NCI-H1436 (cell line): Measurements from ENCODE around the gene TMPRSS6.

Experiments
- DNase-seq: peaks from one replicate; lab custom pipeline; 2025; lab: John Stamatoyannopoulos, UW

The TMPRSS6 gene

DNA sequence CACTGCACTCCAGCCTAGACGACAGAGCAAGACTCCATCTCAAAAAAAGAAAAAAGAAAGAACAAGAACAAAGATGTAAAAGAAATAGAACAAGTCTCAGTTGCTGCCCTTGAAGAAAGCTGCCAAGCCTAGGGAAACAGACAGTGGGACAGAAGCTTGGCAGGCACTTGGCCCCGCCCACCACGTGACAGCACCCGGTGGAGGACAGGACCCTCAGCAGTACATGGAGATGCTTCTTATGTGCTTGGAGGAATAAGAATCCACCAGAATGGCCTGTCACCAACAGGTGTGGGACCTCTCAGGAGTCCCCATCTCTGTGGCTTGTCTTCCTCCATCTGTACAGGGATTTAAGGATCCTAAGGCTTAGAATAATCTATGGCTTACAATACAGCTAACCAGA, 7.6 kb upstream of the TMPRSS6 start:
- DNase-seq: no peak

DNA sequence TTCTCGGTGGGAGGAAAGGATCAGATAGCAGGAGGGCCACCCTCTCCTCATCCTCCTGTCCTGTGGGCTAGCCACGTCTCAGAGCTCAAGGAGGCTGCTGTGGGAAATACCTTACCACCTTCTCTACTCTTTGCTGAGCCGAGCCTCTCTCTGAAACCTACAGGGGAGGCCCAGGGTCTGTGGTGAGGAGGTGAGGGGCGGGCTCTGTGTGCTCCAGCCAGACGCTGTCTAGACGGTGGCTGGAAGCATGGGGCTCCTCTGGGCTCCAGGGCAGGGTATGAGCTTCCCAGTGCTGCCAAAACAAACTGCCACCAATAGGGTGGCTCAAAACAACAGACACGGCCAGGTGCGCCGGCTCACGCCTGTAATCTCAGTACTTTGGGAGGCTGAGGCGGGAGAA, 5.5 kb upstream of the TMPRSS6 start:
- no peak for DNase-seq

DNA sequence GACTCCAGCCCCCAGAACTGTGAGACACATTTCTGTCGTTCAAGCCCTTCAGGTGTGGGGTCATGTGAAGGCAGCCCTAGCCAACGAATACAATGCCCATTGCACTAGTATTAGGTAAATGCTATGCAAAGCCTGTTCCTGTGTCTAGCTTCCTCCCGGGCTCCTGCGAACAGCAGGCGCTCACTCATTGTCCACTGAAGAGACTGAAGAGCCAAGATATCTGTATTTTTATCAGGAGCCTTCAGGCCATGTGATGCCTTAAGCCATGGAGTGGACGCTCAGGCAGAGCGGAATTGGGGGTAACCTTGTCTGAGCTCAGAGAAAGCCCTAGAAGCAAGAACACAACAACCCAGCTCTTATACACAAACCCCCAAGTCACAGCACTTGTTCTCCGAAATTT, 4.2 kb upstream of the TMPRSS6 start:
- DNase-seq: no peak

DNA sequence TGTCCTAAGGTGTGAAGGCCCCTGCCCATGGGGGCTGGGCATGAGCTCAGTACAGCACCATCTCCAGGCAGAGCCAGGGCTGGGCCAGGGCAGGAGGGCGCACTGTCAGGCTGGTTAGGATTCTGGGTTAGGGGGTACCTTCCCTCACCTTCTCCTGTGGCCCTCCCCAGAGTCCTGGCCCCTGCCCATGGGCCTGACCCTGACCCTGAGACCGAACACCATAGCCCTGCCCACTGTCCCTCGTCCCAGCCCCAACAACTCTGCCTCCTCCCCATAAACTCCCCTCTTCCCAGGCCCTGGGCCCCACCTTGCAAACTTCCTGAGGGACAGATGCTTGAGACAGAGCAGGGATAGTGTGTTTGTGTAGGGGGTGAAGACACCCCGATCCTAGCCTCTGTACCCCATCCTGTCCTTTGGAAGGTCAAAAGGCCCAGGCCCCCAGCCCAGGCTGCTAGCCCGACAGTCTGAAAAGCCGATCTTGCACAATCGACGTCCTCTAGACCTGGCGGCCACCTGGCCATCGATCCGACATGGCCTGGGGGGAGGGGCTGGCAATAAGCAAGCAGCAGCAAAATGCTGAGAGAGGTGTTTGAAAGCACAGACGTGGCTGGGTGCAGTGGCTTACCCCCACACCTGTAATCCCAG, 2.7 kb upstream of the TMPRSS6 start:
- DNase-seq: no peak

DNA sequence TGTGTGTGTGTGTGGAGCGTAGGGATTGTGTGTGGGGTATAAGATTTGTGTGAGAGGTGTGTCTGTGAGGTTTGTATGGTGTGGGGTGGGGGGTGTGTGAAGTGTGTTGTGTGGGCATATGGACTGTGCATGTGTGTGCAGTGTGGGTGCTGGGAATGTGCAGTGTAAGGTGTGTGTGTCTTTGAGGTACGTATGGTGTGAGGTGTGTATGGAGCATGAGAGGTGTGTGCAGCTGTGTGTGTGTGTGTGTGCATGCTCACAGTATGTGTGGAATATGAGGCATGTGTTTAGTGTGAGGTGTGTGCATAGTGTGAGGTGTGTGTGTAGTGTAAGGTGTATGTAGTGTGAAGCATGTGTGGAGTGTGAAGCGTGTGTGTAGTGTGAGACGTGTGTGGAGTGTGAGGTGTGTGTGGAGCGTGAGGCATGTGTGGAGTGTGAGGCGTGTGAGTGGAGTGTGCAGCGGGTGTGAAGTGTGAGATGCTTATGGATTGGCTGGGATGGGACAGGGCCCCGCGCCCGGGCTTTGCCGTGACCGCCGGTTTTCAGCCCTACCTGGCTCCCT, 1.7 kb upstream of the TMPRSS6 start:
- no peak for DNase-seq

DNA sequence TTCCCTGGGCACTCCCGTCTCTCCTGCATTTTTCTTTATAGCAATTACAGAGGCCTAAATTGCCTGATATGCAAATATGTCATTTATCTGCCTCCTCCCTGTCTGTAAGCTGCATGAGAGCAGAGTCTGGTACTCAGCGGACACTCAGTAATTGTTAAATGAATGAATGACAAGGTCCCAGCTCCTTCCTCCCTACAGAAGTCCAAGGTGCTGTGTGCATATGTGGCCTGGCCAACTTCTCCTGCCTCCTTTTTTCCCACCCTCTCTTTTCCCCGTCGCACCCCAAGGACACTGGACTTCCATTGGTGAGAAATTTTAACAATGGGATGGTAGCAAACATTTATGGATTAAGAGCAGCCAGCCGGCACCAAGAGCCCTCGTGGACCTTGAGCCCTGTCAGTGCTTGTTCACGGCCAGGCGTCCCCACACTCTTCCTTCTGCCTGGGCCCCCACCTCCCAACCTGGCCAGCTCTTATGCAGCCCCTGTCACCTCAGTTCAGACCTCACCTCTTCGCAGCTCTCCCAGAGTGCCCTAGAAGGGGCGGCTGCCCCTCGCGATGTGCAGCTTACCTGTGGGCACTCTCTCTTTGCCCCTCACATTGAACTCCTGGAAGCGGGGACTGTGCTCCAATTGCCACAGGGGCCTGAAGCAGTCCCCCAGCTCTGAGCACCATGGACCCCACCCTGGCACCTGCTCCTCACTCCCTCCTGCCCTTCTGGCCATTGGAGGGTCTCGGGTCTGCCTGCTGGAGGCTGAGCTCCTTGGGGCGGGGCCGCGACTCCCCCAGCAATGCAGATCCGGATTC, 1.5 kb downstream of the TMPRSS6 start:
- no peak for DNase-seq

DNA sequence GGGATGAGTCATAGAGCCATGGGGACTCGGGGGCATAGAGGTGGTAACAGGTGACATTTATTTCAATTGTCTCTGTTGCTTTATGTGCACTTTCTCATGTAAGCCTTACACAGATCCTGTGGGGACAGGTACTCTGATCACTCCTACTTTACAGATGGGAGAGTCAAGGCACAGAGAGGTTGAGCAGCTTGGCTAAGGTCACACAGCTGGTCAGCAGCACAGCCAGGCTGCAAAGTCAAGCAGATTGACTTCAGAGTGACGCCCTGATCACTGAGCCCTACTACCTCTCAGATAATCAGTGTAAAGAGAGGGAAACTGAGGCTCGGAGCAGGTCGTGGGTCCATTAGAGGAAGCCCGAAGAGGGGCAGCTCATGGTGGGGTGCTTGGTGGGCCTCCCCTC, 3.5 kb downstream of the TMPRSS6 start:
- no peak for DNase-seq

DNA sequence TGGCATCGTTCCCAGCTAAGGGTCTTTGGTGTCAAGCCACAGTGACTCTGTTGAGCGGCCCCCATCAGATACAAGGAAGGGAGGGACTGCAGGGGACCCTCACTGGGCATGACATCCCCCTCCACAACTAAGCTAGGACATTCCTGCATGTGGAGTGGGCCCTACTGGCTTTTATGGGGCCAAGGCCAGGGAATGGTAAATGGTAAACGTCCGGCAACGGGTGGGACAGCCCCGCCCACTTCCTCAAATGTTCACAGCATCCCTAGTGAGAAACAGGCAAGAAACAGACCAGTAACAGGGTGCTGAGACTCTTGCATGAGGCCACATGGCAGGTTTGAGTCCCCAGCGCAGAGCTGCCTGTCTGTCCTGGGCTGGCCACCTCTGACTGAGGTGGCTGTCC, 4.4 kb downstream of the TMPRSS6 start:
- DNase-seq: no peak

DNA sequence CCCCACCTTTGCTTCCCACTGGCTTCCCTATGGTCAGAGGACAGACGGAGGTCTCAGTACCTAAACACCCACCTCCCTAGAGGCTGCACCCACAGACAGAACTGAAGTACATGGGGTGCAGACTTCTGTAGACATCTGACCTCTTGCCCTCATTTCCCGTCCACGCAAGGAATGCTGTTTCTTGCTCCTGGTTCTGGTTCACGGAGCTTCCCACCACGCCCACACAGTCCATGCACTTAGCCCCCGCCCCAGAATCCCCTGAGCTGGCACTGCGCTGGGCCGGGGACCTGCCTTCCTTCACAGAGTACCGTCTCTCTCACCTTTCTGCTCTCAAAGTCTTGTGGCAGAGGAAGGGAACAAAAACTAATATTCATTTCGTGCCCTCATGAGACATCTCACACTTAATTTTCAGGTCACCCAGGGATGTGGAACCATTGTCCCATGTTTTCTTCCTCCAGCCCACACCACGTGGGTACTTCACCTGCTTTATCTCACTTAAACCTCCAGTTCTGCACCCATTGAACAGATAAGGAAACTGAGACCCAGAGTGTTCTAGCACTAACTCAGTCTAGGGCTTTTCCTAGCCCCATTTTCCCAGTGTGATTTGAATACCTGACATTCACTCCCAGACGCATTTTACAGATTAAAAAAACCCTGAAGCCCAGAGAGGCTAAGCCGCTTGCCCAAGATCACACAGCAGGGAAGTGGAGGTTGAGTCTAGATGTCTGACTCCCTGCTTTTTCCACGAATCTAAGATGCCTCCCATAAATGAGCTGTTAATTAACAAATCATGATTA, 5.7 kb downstream of the TMPRSS6 start:
- no peak for DNase-seq

DNA sequence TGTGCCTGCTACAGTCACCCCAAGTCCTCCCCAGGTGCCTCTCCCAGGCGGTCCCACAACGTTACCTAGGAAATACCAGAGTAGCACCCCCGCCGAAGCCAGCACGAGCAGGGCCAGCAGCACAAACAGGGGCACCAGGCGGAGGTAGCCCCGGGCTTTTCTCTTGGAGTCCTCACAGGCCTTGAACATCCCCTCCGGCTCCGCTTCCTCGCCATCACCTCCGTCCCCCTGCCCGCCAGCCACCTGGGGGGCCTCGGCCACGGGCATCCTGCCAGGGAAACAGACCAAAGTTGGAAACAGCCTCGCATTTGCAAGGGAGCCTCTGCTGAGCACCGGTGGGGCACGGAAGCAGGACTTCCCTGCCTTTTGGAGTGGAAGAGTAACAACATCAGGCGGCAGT, 6.4 kb downstream of the TMPRSS6 start:
- DNase-seq: no peak

DNA sequence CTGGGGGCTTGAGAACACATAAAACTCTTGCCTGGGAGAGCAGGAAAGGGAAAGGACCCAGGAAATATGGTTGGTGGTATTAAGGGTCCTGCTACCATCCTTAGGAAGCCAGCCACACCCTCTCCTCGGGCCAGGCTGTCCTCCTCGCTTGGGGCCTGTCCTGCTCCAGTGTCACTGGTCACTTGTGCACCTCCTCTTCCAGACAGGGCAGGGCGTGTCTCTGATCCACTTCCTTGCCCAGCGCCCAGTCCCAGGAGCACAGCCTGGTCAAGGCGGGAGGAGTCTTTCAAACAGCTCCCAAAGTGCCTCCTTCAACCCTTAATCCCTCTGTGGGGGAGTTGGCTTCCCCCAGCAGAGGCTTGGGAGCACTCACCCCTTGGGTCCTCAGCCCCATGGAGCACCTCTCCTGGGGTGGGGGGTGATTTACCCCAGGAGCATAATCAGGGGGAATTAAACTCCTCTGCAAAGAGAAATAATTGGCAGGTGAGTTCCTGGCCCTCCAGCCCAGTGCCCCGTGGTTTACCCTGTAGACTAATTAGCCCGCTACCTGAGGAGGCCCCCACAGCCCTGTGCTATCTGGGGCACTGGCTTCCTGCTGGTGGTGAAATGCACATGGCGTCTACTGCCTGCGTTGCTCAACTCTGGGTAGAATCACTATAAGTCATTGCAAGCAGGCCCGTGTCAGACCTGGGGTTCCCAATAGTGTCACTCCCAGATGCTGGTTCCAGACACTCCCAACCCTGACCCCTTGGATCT, 8.0 kb downstream of the TMPRSS6 start:
- DNase-seq: no peak

DNA sequence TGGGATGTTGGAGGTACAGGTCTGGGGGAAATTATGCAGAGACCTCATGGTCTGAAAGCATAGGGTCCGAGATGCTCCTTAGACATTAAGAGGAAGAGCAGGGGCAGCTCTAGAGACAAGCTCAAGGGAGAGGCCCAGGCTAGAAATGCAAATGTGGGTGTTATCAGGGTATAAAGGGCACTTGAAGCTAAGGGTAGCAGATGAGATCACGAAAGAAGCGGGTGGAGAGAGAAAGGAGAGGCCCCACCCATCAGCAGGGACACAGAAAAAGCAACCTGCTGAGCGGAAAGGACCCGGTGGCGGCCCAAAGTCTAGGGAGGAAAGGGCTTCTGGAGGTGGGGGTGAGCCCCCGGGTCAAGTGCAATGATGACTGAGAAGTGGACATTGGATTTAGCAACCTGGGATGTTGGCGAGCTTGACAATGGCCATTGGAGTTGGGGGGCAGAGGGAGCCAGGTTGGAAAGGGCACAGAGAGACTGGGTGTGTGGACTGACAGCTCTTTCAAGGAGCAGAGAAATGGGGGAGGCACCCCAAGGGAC, 8.9 kb downstream of the TMPRSS6 start:
- DNase-seq: no peak

DNA sequence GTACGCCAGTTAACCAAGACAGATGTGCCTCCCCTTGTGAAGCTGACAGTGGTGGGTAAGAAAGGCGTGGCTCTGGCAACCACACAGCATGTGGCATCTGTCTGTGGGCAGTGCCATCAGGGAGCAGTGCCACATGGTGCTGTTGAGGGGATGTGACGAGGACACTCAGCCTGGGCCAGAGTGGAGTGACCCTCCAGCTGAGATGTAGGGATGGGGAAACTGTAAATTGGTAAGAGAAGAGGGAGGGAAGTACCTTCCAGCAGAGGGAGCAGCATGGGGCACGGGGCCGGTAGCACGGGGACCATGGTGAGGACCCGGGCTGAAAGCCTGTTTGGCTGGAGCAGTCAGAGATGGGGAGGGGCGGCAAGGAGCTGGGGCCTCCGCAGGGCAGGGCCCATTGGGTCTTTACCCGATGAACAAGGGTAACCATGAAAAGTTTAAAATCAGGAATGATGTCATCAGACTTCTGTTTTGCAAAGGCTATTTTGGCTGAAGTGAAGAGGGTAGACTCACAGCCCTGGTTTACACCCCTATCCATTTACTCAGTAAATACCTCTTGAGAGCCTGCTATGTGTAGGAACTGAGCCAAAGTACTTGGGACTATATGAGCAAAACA, 10.4 kb downstream of the TMPRSS6 start:
- no peak for DNase-seq

DNA sequence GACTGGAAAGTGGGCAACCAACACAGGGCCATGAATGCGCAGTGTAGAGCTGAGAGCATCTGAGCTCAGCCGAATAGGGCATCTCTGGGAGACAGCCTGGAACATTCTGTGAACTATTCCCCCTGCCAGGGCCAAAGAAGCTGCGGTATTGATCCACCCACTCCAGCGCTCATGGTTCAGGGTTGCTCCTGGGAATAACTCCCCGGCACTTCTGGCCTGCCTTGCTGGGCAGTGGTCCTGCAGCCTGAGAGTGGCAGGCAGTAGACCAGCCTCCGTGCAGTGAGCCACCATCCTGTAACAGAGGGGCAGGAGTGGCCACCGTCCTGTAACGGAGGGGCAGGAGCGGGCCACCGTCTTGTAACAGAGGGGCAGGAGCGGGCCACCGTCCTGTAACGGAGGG, 12.2 kb downstream of the TMPRSS6 start:
- DNase-seq: no peak

DNA sequence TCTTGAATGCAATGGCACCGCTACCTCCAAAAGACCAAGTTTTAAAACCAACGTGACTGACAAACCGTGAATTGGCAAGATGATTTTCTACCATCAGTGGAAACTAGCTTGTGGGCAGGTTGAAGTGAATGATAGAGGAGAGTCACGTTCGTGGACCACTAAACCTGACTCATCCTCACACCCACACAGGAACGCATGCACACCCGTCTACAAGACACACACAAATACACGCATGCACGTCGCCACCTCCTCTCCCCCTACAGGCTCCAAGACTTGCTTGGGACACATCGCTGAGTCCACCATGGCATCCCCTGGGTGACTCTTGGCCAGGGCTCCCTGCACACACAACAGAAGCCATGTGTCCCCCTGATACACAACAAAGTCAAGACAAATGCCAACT, 14.4 kb downstream of the TMPRSS6 start:
- no peak for DNase-seq

DNA sequence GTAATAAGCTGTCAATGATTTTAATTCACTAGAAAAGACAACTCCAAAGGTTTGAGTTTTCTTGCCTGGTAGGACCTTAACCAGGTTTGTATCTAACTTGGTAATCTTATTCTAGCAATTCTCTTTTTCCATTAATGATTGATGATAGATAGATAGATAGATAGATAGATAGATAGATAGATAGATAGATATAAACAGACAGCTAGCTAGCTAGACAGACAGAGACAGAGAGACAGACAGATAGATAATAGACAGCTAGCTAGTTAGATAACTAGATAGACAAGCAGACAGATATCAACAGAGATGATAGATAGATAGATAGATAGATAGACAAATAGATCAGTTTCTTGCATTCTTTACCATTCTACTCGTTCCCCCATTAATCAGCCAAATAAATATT, 15.3 kb downstream of the TMPRSS6 start:
- DNase-seq: no peak

DNA sequence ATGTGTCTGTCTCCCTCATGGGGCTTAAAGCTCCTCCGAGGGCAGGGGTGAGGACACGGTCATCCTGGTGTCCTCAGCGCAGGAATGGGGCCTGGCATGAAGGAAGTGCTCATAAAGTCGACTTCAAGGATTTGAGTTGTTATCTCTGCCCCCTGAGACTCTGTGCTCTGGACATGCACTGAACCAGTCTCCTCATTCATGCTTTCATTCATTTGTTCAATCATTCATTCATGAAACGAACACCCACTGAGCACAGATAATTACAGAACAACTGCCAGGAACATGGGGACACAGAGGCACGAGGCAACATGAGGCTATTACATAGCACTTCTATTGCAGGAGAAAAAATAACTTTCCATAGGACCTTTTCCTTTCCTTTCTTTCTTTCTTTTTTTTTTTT, 16.5 kb downstream of the TMPRSS6 start:
- no peak for DNase-seq

DNA sequence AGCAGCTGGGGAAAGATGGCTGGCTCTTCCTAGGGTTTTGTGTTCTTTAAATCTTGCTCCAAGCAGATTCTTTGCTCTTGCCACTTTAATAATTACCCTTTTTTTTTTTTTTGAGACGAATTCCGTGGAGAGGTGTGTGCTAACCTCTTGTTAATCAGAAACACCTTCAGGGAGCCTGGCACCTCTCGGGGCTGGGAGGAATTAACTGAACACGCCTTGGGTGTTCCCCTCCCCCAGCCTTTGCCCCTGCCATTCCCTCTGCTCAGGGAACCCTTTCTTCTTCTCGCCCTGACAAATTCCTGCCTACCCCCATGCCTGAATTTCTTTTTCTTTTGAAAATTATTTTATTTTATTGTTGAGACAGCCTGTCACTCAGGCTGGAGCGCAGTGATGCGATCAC, 17.5 kb downstream of the TMPRSS6 start:
- no peak for DNase-seq

DNA sequence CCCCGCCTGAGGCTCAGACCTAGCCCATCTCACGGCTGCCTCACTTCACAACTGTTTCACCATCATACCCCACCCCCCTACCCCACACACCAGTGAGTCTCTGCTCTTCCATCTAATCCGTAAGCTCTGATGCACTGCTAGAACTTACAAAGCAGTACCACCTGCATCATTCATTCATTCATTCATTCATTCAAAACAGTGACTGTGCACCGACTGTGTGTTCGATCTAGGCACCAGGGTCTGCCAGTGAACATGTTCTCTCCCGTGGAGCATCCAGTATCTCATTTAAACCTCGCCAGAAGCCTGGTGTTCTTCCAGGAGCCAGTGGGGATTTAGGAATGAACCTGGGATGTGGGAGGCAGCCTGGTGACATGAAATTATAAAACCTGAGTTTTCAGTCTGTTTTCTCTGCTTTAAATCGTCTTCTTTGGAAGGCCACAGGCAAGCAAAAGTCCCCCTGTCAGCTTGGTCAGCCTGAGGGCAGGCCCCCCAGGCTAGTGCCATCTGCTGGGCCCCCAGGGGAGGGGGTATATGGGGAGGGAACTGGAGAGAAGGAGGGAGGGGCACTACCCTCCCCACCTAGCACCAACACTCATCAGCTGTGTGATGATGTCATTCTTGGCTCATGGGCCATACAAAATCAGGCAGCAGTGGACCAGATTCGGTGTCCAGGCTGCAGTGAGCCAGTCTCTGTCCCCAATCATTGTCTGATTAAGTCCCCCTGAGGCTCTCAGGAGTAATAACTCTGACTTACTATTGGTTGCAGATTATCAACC, 18.4 kb downstream of the TMPRSS6 start:
- no peak for DNase-seq

DNA sequence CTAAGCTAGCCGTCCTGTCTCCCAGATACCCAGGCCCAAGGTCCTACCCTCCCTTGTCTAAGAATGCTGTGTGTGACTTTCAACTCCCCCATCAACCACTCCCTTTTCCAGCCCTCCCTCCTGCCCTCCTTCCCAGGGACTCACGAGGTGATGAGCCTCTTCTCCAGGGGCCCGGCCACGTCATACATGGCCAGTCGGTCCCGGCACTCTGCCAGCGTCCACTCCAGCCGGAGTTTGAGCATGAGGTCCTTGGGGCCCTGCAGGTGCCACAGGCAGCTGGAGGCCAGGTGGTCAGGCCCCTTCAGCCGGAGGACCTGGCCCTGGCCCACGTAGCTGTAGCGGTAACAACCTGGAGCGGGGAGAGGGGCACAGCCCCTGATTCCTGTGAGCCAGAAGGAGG, 20.1 kb downstream of the TMPRSS6 start:
- no peak for DNase-seq
